ENCODE measurements around the gene CTNND2. TPM values are rescaled to one million over a fixed set of nuclear protein-coding genes. Genes with fewer than 3 reads are reported as not detected.

The CTNND2 gene
- total RNA-seq, 4 donors from 2014 or later: 0.04 TPM; not detected in 3

GRCh38 chr5:11520241-11520930 lies 383.9 kb downstream of the CTNND2 start:
- Histone ChIP-seq H3K27me3 (no peaks in the 10 kb centered on the region), H3K27ac (no peak overlapping the region), H3K4me3 (no peak overlapping the region), H3K9me3 (no peaks in the 10 kb centered on the region), H3K4me1 (no peaks in the 10 kb centered on the region), H3K36me3 (no peaks in the 10 kb centered on the region)
- in situ Hi-C loops (cut with MboI; ENCODE audit: low sequenced_read_pairs in 4 of 4) (no loop called here), intact Hi-C loops (cut with DNase I; ENCODE audit: low total_unique reads) (no loop called here)
- ATAC-seq (no peak), DNase-seq (no peak)
- no peak for TF ChIP-seq POLR2A (IDR thresholded peaks at IDR 0.05)
- no peak for TF ChIP-seq CTCF (IDR thresholded peaks at IDR 0.05 in 4 of 5, conservative IDR thresholded peaks at IDR 0.05 in 1 of 5)

GRCh38 chr5:11519236-11519635 lies 385.0 kb downstream of the CTNND2 start:
- Histone ChIP-seq H3K27ac (no peak overlapping the region), H3K9me3 (no peaks in the 10 kb centered on the region), H3K4me3 (no peak overlapping the region), H3K4me1 (no peaks in the 10 kb centered on the region), H3K36me3 (no peaks in the 10 kb centered on the region), H3K27me3 (no peaks in the 10 kb centered on the region)
- ATAC-seq (no peak), DNase-seq (no peak)
- in situ Hi-C loops (cut with MboI; ENCODE audit: low sequenced_read_pairs in 4 of 4) (no loop called here), intact Hi-C loops (cut with DNase I; ENCODE audit: low total_unique reads) (no loop called here)
- no peak for TF ChIP-seq POLR2A (IDR thresholded peaks at IDR 0.05)

- DNase-seq (no peak), ATAC-seq (no peak)
- Histone ChIP-seq H3K4me3 (no peak overlapping the region), H3K27ac (no peak overlapping the region), H3K27me3 (no peaks in the 10 kb centered on the region), H3K36me3 (no peaks in the 10 kb centered on the region), H3K4me1 (no peaks in the 10 kb centered on the region), H3K9me3 (no peaks in the 10 kb centered on the region)
- TF ChIP-seq CTCF (IDR thresholded peaks at IDR 0.05 in 4 of 5, conservative IDR thresholded peaks at IDR 0.05 in 1 of 5) (no peak), POLR2A (IDR thresholded peaks at IDR 0.05) (no peak)
- in situ Hi-C loops (cut with MboI; ENCODE audit: low sequenced_read_pairs in 4 of 4) (no loop called here), intact Hi-C loops (cut with DNase I; ENCODE audit: low total_unique reads) (no loop called here)
Observed at GRCh38 chr5:11518676-11519075, 385.6 kb downstream of the CTNND2 start.

- TF ChIP-seq POLR2A (IDR thresholded peaks at IDR 0.05): no peak
- no peak for TF ChIP-seq CTCF (IDR thresholded peaks at IDR 0.05 in 4 of 5, conservative IDR thresholded peaks at IDR 0.05 in 1 of 5)
Observed at GRCh38 chr5:11514705-11515432, 389.4 kb downstream of the CTNND2 start.

GRCh38 chr5:11511878-11512277 lies 392.4 kb downstream of the CTNND2 start:
- ATAC-seq: no peak
- H3K27me3 ChIP-seq: no peaks in the 10 kb centered on the region
- no peak for DNase-seq
- H3K4me1 ChIP-seq: no peaks in the 10 kb centered on the region
- intact Hi-C loops (cut with DNase I; ENCODE audit: low total_unique reads): no loop called here
- no peak overlapping the region for H3K27ac ChIP-seq
- H3K4me3 ChIP-seq: no peak overlapping the region
- H3K36me3 ChIP-seq: no peaks in the 10 kb centered on the region
- TF ChIP-seq POLR2A (IDR thresholded peaks at IDR 0.05): no peak
- no peaks in the 10 kb centered on the region for H3K9me3 ChIP-seq
- in situ Hi-C loops (cut with MboI; ENCODE audit: low sequenced_read_pairs in 4 of 4): no loop called here

More at GRCh38 chr5:11514705-11515432, 389.4 kb downstream of the CTNND2 start:
- Histone ChIP-seq H3K27me3 (no peaks in the 10 kb centered on the region), H3K9me3 (no peaks in the 10 kb centered on the region), H3K36me3 (no peaks in the 10 kb centered on the region), H3K4me3 (no peak overlapping the region), H3K27ac (no peak overlapping the region), H3K4me1 (no peaks in the 10 kb centered on the region)
- in situ Hi-C loops (cut with MboI; ENCODE audit: low sequenced_read_pairs in 4 of 4): no loop called here
- ATAC-seq (no peak), DNase-seq (no peak)
- intact Hi-C loops (cut with DNase I; ENCODE audit: low total_unique reads): no loop called here
